ENCODE measurements around the gene PARN.
"Not testable (repeated sequence)": the region's sequence is repeated elsewhere in the genome, so short reads cannot be mapped to it uniquely, and the experiment has no call there.

The PARN gene

GRCh38 chr16:14395710-14396304 is 234.3 kb downstream of the PARN start:
- not testable (repeated sequence) for FAIRE-seq

GRCh38 chr16:14394834-14395233 is 235.2 kb downstream of the PARN start:
- no peak for FAIRE-seq

- FAIRE-seq = no peak
Observed at GRCh38 chr16:14392960-14393359, 237.1 kb downstream of the PARN start.

GRCh38 chr16:14389359-14389758 is 240.7 kb downstream of the PARN start:
- no peak for FAIRE-seq

GRCh38 chr16:14388243-14388642 is 241.8 kb downstream of the PARN start:
- no peak for FAIRE-seq

GRCh38 chr16:14386115-14386514 is 243.9 kb downstream of the PARN start:
- no peak for FAIRE-seq

Data from colon (tissue), 2 donors.